Gastroesophageal sphincter (tissue), 4 donors: ENCODE results near the gene ADIPOR2. TPM values are rescaled to one million over a fixed set of nuclear protein-coding genes. Genes with fewer than 3 reads are reported as not detected.
"Not testable (repeated sequence)": the region's sequence is repeated elsewhere in the genome, so short reads cannot be mapped to it uniquely, and the experiment has no call there.

Experiments
- ATAC-seq: fragments of 150-250 bp; one replicate; pipeline ENCODE4 v1.9.1; 2016; ENCODE audit warnings: mild to moderate bottlenecking, moderate library complexity
- H3K27ac ChIP-seq, 4 donors: fragments of 200-600 bp; sonication (generic) in 3 of 4; 1 replicate in 3 of 4; 2 replicates in 1 of 4; pipeline ENCODE4 v1.5.1; 2016 to 2019
- H3K27me3 ChIP-seq: fragments of 200-600 bp; sonication (generic); one replicate; pipeline ENCODE4 v1.5.1; 2019
- H3K36me3 ChIP-seq, 2 donors: fragments of 200-600 bp; sonication (generic); one replicate each; pipeline ENCODE4 v1.5.1; 2019; ENCODE audit warnings: control low read depth in 1 of 2
- H3K4me1 ChIP-seq, 3 donors: fragments of 200-600 bp; sonication (generic); 1 replicate in 2 of 3; 2 replicates in 1 of 3; pipeline ENCODE4 v1.5.1; 2016 to 2019; ENCODE audit warnings: control low read depth in 2 of 3
- H3K4me3 ChIP-seq, 2 donors: fragments of 200-600 bp; sonication (generic); one replicate each; pipeline ENCODE4 v1.5.1; 2019; ENCODE audit warnings: mild to moderate bottlenecking in 1 of 2, moderate library complexity in 1 of 2
- H3K9me3 ChIP-seq, 3 donors: fragments of 200-600 bp; sonication (generic); one replicate each; pipeline ENCODE4 v1.5.1; 2017 to 2019; ENCODE audit warnings: control low read depth in 2 of 3
- CTCF ChIP-seq, 4 experiments: fragments of 200-600 bp in 2 of 4; fragments of 450-650 bp in 2 of 4; sonication (generic) in 1 of 4; IDR thresholded peaks; one replicate each; pipeline ENCODE4 v1.5.1; 2017 to 2019; ENCODE audit warnings: antibody characterized with exemption in 4 of 4, mild to moderate bottlenecking in 2 of 4, moderate library complexity in 2 of 4
- EP300 ChIP-seq: sonication (generic); formaldehyde crosslinking; IDR thresholded peaks from one replicate; pipeline ENCODE4 v1.6.1; 2017; ENCODE audit warnings: antibody characterized with exemption, mild to moderate bottlenecking
- POLR2A ChIP-seq, 2 donors: fragments of 450-650 bp; IDR thresholded peaks; one replicate each; pipeline ENCODE4 v1.6.1; 2017; ENCODE audit warnings: antibody characterized with exemption in 2 of 2, mild to moderate bottlenecking in 2 of 2, moderate library complexity in 1 of 2
- POLR2AphosphoS5 ChIP-seq: sonication (generic); formaldehyde crosslinking; IDR thresholded peaks from one replicate; pipeline ENCODE4 v1.6.1; 2017; ENCODE audit warnings: antibody characterized with exemption
- WGBS, 2 donors: methylation state at CpG; one replicate each; pipeline ENCODE4 v1.1.5; 2018; ENCODE audit warnings: low coverage in 1 of 2; 5-methylcytosine and 5-hydroxymethylcytosine counted together
- total RNA-seq, 4 donors: library from RNA; depleted of rRNA; stranded (reverse); fragments of >200 nt; gene quantifications; one replicate each; pipeline ENCODE4 v1.1.0, GENCODE V29; 2016

Gene ADIPOR2
- total RNA-seq, 4 donors from 2014 or later: 26.6 to 37.9 (median 33.4) TPM

GRCh38 chr12:1681493-1681807, 9.4 kb upstream of the ADIPOR2 start:
- Histone ChIP-seq H3K27ac (peak overlapping the region in 2 of 4 donors; percentile 32 to 43), H3K4me3 (no peak overlapping the region), H3K36me3 (no peaks in the 10 kb centered on the region), H3K4me1 (no peaks in the 10 kb centered on the region), H3K9me3 (no peaks in the 10 kb centered on the region), H3K27me3 (no peaks in the 10 kb centered on the region)
- no peak for ATAC-seq
- 50 to 61% methylated on average over 2 of the region's 2 CpGs for WGBS, 2 donors
- no peak for TF ChIP-seq POLR2AphosphoS5

- Histone ChIP-seq H3K27me3 (no peaks in the 10 kb centered on the region), H3K27ac (no peak overlapping the region), H3K36me3 (no peaks in the 10 kb centered on the region), H3K4me1 (peaks cover 0 to 25% (median 0%) of the 10 kb centered on the region in 3 donors), H3K9me3 (no peaks in the 10 kb centered on the region), H3K4me3 (no peak overlapping the region)
- ATAC-seq: no peak
- TF ChIP-seq EP300: no peak
- TF ChIP-seq POLR2AphosphoS5: no peak
- no peak for TF ChIP-seq CTCF (IDR thresholded peaks at IDR 0.05)
- TF ChIP-seq POLR2A (IDR thresholded peaks at IDR 0.05): no peak
- WGBS, 2 donors: 90 to 93% methylated on average over 5 of the region's 5 CpGs
These were observed 2.7 kb upstream of the ADIPOR2 start for GRCh38 chr12:1688086-1688710.

- H3K4me3 ChIP-seq: peak overlapping the region; percentile 54 to 98
- no peaks in the 10 kb centered on the region for H3K9me3 ChIP-seq
- no peaks in the 10 kb centered on the region for H3K27me3 ChIP-seq
- WGBS, 2 donors: 0 to 1% methylated on average over 7 to 21 of the region's 56 CpGs
- H3K4me1 ChIP-seq: peaks cover 0 to 53% (median 0%) of the 10 kb centered on the region in 3 donors
- peak overlapping the region; percentile 83 to 95 (median 94) for H3K27ac ChIP-seq
- TF ChIP-seq POLR2AphosphoS5: no peak
- TF ChIP-seq POLR2A (IDR thresholded peaks at IDR 0.05): no peak
- no peak for TF ChIP-seq EP300
- no peak for TF ChIP-seq CTCF (IDR thresholded peaks at IDR 0.05)
- H3K36me3 ChIP-seq: no peaks in the 10 kb centered on the region
- peak; percentile 52 for ATAC-seq
These were observed 495 bp downstream of the ADIPOR2 start for GRCh38 chr12:1691123-1692007.

GRCh38 chr12:1692226-1692625, 1.4 kb downstream of the ADIPOR2 start:
- H3K4me3 ChIP-seq: peak overlapping the region in 1 of 2 donors; percentile 98
- H3K9me3 ChIP-seq: no peaks in the 10 kb centered on the region
- H3K4me1 ChIP-seq: peaks cover 0 to 59% (median 3%) of the 10 kb centered on the region in 3 donors
- no peak for TF ChIP-seq POLR2AphosphoS5
- no peak for TF ChIP-seq POLR2A (IDR thresholded peaks at IDR 0.05)
- no peak for TF ChIP-seq CTCF (IDR thresholded peaks at IDR 0.05)
- TF ChIP-seq EP300: no peak
- 26% methylated on average over 4 of the region's 4 CpGs for WGBS, 2 donors
- peak overlapping the region in 1 of 4 donors; percentile 95 for H3K27ac ChIP-seq
- no peaks in the 10 kb centered on the region for H3K27me3 ChIP-seq
- ATAC-seq: no peak
- no peaks in the 10 kb centered on the region for H3K36me3 ChIP-seq

GRCh38 chr12:1692895-1693610, 2.2 kb downstream of the ADIPOR2 start:
- TF ChIP-seq CTCF (IDR thresholded peaks at IDR 0.05) (no peak), POLR2A (IDR thresholded peaks at IDR 0.05) (no peak), POLR2AphosphoS5 (no peak), EP300 (no peak)
- Histone ChIP-seq H3K27ac (no peak overlapping the region), H3K4me1 (peaks cover 0 to 68% (median 9%) of the 10 kb centered on the region in 3 donors), H3K27me3 (no peaks in the 10 kb centered on the region), H3K36me3 (no peaks in the 10 kb centered on the region), H3K9me3 (no peaks in the 10 kb centered on the region), H3K4me3 (peak overlapping the region in 1 of 2 donors; percentile 98)
- WGBS, 2 donors: 72 to 78% methylated on average over 5 to 13 of the region's 15 CpGs
- ATAC-seq: no peak

GRCh38 chr12:1695097-1695496, 4.2 kb downstream of the ADIPOR2 start:
- not testable (repeated sequence) for H3K4me3 ChIP-seq, H3K27me3 ChIP-seq, ATAC-seq, H3K27ac ChIP-seq, H3K36me3 ChIP-seq, H3K9me3 ChIP-seq
- peaks cover 0 to 83% (median 9%) of the 10 kb centered on the region in 3 donors for H3K4me1 ChIP-seq
- 80 to 100% methylated on average over 3 to 7 of the region's 8 CpGs for WGBS, 2 donors
